Loucy (cell line): ENCODE results near the gene HS6ST3.

Experiments used
- H2AFZ ChIP-seq: fragments of 200-600 bp; sonication (generic); 2 replicates; pipeline ENCODE4 v1.6.0; 2016; ENCODE audit warnings: antibody characterized with exemption, mild to moderate bottlenecking, low read length, moderate library complexity
- H3F3A ChIP-seq: fragments of 200-600 bp; 2 replicates; pipeline ENCODE4 v1.6.0; 2016; ENCODE audit warnings: antibody characterized with exemption, low read depth, mild to moderate bottlenecking
- H3K27me3 ChIP-seq: fragments of 200-600 bp; sonication (generic); 2 replicates; pipeline ENCODE4 v1.6.1; 2014; ENCODE audit warnings: low read length, mild to moderate bottlenecking; ENCODE audit not compliant: insufficient read depth, poor library complexity, severe bottlenecking
- H3K36me3 ChIP-seq: fragments of 200-600 bp; sonication (generic); 2 replicates; pipeline ENCODE4 v1.6.1; 2016; ENCODE audit warnings: low read length; ENCODE audit not compliant: insufficient read depth
- H3K4me1 ChIP-seq: fragments of 200-600 bp; sonication (generic); 2 replicates; pipeline ENCODE4 v1.5.1; 2014; ENCODE audit warnings: low read length, mild to moderate bottlenecking; ENCODE audit not compliant: insufficient read depth, poor library complexity, severe bottlenecking
- H3K4me2 ChIP-seq: fragments of 200-600 bp; sonication (generic); 2 replicates; pipeline ENCODE4 v1.6.0; 2014; ENCODE audit warnings: antibody characterized with exemption, low read length, low read depth, mild to moderate bottlenecking; ENCODE audit not compliant: poor library complexity, severe bottlenecking
- H3K4me3 ChIP-seq: fragments of 200-600 bp; sonication (generic); 2 replicates; pipeline ENCODE4 v1.5.1; 2014; ENCODE audit warnings: low read length, mild to moderate bottlenecking, mixed read lengths; ENCODE audit not compliant: poor library complexity, severe bottlenecking
- H3K79me2 ChIP-seq: fragments of 200-600 bp; sonication (generic); 2 replicates; pipeline ENCODE4 v1.6.1; 2014; ENCODE audit warnings: low read length; ENCODE audit not compliant: insufficient read depth
- H3K9ac ChIP-seq: fragments of 200-600 bp; sonication (generic); 2 replicates; pipeline ENCODE4 v1.6.0; 2014; ENCODE audit warnings: mild to moderate bottlenecking, low read depth, low read length, moderate library complexity; ENCODE audit not compliant: poor library complexity, severe bottlenecking
- H3K9me2 ChIP-seq: fragments of 200-600 bp; sonication (generic); replicated peaks from 2 replicates; pipeline ENCODE4 v1.6.1; 2016; ENCODE audit warnings: low read depth, low read length, mixed read lengths
- H3K9me3 ChIP-seq: fragments of 200-600 bp; sonication (generic); 2 replicates; pipeline ENCODE4 v1.6.1; 2014; ENCODE audit warnings: mild to moderate bottlenecking, antibody characterized with exemption, low read length, low read depth; ENCODE audit not compliant: insufficient read depth
- H4K20me1 ChIP-seq: fragments of 200-600 bp; sonication (generic); 2 replicates; pipeline ENCODE4 v1.6.0; 2014; ENCODE audit warnings: antibody characterized with exemption, low read length, mild to moderate bottlenecking; ENCODE audit not compliant: insufficient read depth, poor library complexity, severe bottlenecking
- EZH2phosphoT487 ChIP-seq: fragments of 200-600 bp; IDR thresholded peaks from 2 replicates; pipeline ENCODE4 v1.6.1; 2018; ENCODE audit warnings: antibody characterized with exemption, mild to moderate bottlenecking, moderate library complexity, borderline replicate concordance
- TF ChIP-seq, protein P1 (sequence below): fragments of 200-600 bp; sonication (generic); conservative IDR thresholded peaks from 2 replicates; pipeline ENCODE4 v1.5.1; 2014; ENCODE audit warnings: mild to moderate bottlenecking, antibody characterized with exemption, low read length

Gene HS6ST3

GRCh38 chr13:96417939-96418685 is 328.2 kb downstream of the HS6ST3 start:
- H4K20me1 ChIP-seq: no peaks in the 10 kb centered on the region
- H3K9ac ChIP-seq: no peak overlapping the region
- no peak overlapping the region for H3K4me3 ChIP-seq

GRCh38 chr13:96421314-96421713 is 331.4 kb downstream of the HS6ST3 start:
- H3K4me3 ChIP-seq: no peak overlapping the region
- H3K9me2 ChIP-seq: no peaks in the 10 kb centered on the region
- no peaks in the 10 kb centered on the region for H3K9me3 ChIP-seq
- TF ChIP-seq, protein P1, sequence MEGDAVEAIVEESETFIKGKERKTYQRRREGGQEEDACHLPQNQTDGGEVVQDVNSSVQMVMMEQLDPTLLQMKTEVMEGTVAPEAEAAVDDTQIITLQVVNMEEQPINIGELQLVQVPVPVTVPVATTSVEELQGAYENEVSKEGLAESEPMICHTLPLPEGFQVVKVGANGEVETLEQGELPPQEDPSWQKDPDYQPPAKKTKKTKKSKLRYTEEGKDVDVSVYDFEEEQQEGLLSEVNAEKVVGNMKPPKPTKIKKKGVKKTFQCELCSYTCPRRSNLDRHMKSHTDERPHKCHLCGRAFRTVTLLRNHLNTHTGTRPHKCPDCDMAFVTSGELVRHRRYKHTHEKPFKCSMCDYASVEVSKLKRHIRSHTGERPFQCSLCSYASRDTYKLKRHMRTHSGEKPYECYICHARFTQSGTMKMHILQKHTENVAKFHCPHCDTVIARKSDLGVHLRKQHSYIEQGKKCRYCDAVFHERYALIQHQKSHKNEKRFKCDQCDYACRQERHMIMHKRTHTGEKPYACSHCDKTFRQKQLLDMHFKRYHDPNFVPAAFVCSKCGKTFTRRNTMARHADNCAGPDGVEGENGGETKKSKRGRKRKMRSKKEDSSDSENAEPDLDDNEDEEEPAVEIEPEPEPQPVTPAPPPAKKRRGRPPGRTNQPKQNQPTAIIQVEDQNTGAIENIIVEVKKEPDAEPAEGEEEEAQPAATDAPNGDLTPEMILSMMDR: no peak
- TF ChIP-seq EZH2phosphoT487: no peak
- no peaks in the 10 kb centered on the region for H3K4me1 ChIP-seq
- no peaks in the 10 kb centered on the region for H4K20me1 ChIP-seq
- no peak overlapping the region for H3K4me2 ChIP-seq
- no peak overlapping the region for H2AFZ ChIP-seq
- no peaks in the 10 kb centered on the region for H3K36me3 ChIP-seq
- H3K79me2 ChIP-seq: no peaks in the 10 kb centered on the region
- H3K27me3 ChIP-seq: no peaks in the 10 kb centered on the region
- H3F3A ChIP-seq: no peaks in the 10 kb centered on the region
- H3K9ac ChIP-seq: no peak overlapping the region

More at GRCh38 chr13:96417939-96418685, 328.2 kb downstream of the HS6ST3 start:
- H3K9me3 ChIP-seq: no peaks in the 10 kb centered on the region
- TF ChIP-seq EZH2phosphoT487: no peak
- TF ChIP-seq, protein P1: no peak
- no peaks in the 10 kb centered on the region for H3K36me3 ChIP-seq
- H3K4me2 ChIP-seq: no peak overlapping the region
- no peaks in the 10 kb centered on the region for H3K79me2 ChIP-seq
- no peaks in the 10 kb centered on the region for H3K27me3 ChIP-seq
- H3F3A ChIP-seq: no peaks in the 10 kb centered on the region
- no peaks in the 10 kb centered on the region for H3K4me1 ChIP-seq
- no peaks in the 10 kb centered on the region for H3K9me2 ChIP-seq
- H2AFZ ChIP-seq: no peak overlapping the region

- no peaks in the 10 kb centered on the region for H4K20me1 ChIP-seq
- no peaks in the 10 kb centered on the region for H3K9me2 ChIP-seq
- H3F3A ChIP-seq: no peaks in the 10 kb centered on the region
- H3K36me3 ChIP-seq: no peaks in the 10 kb centered on the region
- no peaks in the 10 kb centered on the region for H3K9me3 ChIP-seq
- H3K4me3 ChIP-seq: no peak overlapping the region
- no peaks in the 10 kb centered on the region for H3K4me1 ChIP-seq
- TF ChIP-seq, protein P1: no peak
- no peak for TF ChIP-seq EZH2phosphoT487
- no peaks in the 10 kb centered on the region for H3K27me3 ChIP-seq
- H3K4me2 ChIP-seq: no peak overlapping the region
- no peaks in the 10 kb centered on the region for H3K79me2 ChIP-seq
- H3K9ac ChIP-seq: no peak overlapping the region
- no peak overlapping the region for H2AFZ ChIP-seq
Observed at GRCh38 chr13:96422002-96422401, 332.1 kb downstream of the HS6ST3 start.
